HG02678 (cell line): ENCODE measurements around the gene ANKRD37.

Experiments used
- ATAC-seq: cut with Tn5 transposase; IDR thresholded peaks from one replicate; pipeline ENCODE4 v1.9.1; 2021; ENCODE audit warnings: mild to moderate bottlenecking, moderate library complexity; ENCODE audit not compliant: unreplicated experiment

The ANKRD37 gene

DNA sequence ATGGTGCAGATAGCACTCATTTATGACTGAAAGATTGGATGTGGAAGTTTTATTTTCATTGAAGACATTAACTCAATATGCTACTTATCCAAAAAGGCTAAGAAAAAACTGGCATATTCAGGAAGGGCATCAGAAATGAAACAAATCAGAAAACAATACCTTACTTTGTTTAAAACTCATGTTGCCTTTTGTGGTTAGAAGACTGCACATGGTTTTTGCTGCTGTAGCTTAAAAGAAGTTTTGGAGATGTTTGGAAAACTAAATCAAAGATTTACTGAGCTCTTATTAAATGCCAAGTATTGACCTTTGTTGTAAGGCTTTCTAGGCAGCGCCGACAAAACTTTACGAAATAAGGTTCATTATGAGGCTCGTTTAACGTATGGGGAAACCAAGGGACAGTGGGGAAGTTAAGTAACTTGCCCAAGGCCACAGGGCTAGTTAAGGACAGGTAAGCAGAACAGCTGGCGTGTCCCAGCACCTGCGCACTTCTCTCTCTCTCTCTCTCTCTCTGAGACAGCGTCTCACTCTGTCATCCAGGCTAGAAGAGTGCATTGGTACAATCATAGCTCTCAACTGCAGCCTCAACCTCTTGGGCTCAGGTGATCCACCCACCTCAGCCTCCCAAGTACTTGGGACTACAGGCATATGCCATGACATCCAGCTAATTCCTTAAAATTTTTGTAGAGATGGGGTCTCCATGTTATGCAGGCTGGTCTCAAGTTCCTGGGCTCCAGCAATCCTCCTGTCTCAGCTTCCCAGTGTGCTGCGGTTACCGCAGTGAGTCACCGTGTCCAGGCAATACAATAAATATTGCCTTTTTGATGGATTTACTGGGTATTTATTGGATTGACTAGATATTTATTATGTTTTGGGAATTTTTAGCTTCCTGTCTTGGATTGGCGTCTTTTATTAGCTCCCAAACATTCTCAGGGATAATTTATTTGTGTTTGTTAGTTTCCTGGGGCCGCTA is 17.0 kb upstream of the ANKRD37 start:
- ATAC-seq = no peak

DNA sequence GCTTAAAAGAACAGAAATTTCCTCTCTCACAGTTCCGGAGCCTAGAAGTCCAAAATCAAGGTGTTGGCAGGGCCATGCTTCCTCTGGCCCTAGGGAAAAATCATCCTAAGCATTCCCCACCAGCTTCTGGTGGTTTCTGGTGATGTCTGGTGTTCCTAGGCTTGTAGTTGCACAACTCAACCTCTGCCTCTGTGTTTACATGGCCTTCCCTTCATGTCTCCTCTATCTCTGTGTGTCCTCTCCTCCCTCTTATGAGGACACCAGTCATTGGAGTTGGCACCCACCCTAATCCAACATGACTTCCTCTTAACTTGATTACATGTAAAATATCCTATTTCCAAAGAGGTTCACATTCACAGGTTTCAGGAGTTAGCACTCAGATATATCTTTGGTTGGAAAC is 16.3 kb upstream of the ANKRD37 start:
- no peak for ATAC-seq

GRCh38 chr4:185381288-185382196 is 15.1 kb upstream of the ANKRD37 start:
- ATAC-seq = no peak

- ATAC-seq = no peak
Measured at GRCh38 chr4:185382754-185383153, 13.9 kb upstream of the ANKRD37 start.

GRCh38 chr4:185383451-185383850 is 13.2 kb upstream of the ANKRD37 start:
- ATAC-seq = no peak

GRCh38 chr4:185384061-185384460 is 12.6 kb upstream of the ANKRD37 start:
- ATAC-seq = no peak

DNA sequence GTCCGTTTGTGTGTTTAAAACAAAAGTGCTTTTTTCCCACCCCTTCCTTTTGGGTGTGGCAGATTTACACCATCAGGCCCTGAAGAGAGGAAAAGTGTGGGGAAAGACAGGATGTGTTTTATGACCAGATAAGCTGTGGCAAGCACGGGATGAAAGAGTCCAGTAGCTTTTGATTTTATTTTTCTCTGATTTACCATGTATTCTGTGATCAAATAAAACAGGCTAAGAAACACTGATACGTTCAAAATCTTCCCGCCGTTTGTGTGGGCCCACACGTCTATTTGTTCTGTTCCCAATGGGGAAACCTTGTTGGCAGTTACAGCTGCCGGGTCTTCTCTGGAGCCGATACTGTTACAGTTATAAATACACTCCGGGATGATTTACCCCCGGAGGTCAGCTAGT is 11.7 kb upstream of the ANKRD37 start:
- ATAC-seq = no peak

DNA sequence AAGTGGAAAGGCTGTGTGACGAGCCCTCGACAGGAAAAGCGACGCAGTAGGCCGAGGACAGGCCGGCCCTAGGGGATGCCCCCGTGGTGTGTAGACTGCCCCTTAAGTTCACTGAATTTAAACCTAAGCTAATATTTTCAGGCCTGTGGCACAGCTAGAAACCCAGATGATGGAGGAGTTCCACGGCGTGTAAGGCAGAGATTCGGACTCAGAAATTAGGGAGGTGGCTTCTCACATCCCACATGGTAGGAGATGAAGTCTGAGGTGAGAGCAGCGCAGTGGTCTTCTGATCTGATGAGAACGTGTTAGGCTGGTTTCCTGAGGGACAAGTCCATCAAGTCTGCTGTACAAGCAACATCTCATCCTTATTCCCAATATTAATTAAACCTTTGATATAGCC is 8.7 kb upstream of the ANKRD37 start:
- no peak for ATAC-seq

DNA sequence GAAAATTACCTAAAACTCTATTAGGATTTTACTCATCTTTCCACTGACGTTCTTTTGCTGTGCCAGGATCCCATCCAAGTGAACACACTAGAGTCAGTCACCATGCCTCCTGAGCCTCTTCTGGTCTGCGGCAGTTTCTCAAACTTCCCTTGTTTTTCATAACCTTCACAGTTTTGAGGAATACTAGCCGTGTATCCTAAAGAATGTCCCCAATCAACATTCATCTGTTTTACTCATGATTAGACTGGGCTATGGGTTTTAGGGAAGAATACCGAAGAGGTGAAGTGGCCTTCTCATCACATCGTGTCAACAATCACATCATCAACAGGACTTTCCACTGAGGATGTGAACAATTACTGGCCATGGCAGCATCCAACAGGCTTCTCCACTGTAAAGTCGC is 5.7 kb upstream of the ANKRD37 start:
- ATAC-seq = no peak

- no peak for ATAC-seq
Measured at GRCh38 chr4:185392156-185392555, 4.5 kb upstream of the ANKRD37 start.

- ATAC-seq = no peak
Measured at GRCh38 chr4:185394568-185395237, 1.9 kb upstream of the ANKRD37 start.

GRCh38 chr4:185395238-185395955 is 1.2 kb upstream of the ANKRD37 start, which contains the start of gene LRP2BP:
LRP2BP (minus strand) TSS chr4:185395924; CDS start chr4:185378186, 17,738 bp downstream.
- ATAC-seq = no peak

DNA sequence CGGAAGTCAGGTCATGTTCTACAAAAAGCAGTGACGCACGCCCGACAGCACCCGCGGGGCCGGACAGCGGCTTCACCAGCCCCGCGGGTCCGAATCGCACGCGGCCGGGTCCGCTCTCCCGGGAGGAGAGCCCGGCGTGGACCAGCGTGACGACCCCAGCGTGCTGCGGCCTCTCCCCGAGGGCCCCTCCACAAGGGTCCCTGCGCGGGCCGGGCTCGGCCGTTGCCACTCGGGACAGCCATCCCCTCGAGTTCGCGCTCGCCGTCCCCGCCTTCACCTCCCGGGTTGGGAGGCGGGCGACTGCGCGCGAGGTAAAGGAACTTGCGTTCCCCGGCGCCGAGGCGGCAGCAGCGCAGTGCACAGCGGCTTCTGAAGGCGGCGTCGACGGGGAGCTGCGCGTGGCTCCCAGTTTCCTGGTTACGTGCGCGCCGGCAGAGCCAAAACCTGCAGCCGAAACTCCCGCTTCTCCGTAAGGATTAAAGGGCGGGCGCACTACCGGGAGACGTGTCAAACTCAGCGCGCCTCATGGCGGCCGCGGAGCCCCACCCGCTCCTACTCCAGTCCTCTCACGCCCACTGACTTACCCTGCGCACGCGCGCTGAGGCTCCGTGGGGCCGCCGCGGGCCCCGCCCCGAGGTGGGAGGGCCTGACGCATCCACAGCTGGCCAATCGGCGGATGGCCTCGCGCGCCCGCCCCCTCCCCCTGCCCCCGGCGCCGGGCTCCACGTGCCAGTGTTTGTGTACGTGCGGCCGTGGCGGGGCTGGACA is 501 bp upstream of the ANKRD37 start:
- peak; percentile 79 for ATAC-seq

GRCh38 chr4:185398618-185399017 is 2.0 kb downstream of the ANKRD37 start:
- no peak for ATAC-seq

DNA sequence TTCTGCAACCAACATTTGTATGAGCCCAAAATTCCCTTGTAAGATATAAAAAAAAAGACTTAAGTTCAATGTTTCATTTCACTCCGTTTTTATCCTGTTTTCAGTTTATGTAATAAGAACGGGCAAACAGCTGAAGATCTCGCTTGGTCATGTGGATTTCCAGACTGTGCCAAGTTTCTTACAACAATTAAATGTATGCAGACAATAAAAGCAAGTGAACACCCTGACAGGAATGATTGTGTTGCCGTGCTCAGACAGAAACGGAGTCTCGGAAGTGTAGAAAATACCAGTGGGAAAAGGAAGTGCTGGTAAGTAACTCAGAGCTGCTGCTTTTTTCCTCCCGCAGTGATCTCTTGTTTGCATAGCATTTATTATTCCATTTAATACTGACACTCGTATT is 2.8 kb downstream of the ANKRD37 start:
- no peak for ATAC-seq

GRCh38 chr4:185404031-185404430 is 7.4 kb downstream of the ANKRD37 start:
- ATAC-seq = no peak

GRCh38 chr4:185405296-185405999 is 8.8 kb downstream of the ANKRD37 start:
- ATAC-seq = no peak

- no peak for ATAC-seq
Measured at GRCh38 chr4:185408432-185408831, 11.8 kb downstream of the ANKRD37 start.

GRCh38 chr4:185411849-185412248 is 15.2 kb downstream of the ANKRD37 start:
- ATAC-seq = no peak
